Skin of body (tissue), 2 donors: ENCODE results near the gene DSC1. TPM values are rescaled to one million over a fixed set of nuclear protein-coding genes. Genes with fewer than 3 reads are reported as not detected.

Experiments used
- DNase-seq: peaks from one replicate; lab custom pipeline; 2025; lab: John Stamatoyannopoulos, UW
- total RNA-seq: library from RNA; depleted of rRNA; stranded (reverse); fragments of >200 nt; gene quantifications from one replicate; pipeline ENCODE4 v1.2.3, GENCODE V29; 2014

The DSC1 gene
- total RNA-seq, 1 donor from 2014 or later: 150 TPM

DNA sequence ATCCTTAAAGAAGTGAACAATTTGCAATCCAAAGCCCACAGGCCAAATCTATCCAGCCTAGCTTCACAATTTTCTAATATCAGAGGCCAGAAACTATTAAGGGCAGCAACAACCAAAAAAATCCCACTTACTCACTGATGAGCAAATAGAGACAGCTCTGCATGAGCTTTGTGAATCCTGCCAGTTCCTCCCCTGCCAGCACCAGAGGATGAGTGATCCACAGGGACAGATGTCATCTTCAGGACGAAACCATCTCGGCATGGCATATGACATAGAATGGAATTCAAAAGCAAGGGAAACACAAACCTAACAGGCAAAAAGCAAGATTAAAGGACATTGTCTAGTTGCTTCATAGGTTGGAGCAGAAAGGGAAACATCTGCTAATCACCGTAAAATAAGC, 58.2 kb downstream of the DSC1 start:
- no peak for DNase-seq

- DNase-seq: no peak
Measured at GRCh38 chr18:31103423-31103822, 59.2 kb downstream of the DSC1 start.

DNA sequence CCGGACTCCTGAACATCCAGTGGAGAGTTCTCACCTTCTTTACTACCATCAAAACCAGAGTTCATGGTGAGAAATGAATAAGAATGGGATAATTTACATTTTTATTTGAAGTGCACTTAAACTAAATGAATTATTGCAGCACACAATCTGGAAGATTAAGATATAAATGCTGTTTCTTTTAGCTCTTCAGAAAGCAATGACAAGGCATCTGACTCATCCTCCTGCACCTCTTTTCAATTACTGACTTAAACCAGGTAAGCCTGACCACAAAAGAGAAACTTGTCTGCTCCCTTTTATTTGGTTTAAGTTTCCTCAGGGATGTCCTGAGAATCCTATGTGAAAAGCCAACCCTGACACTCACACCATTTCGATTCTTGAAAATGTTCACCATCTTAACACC, 59.7 kb downstream of the DSC1 start:
- no peak for DNase-seq

- DNase-seq: no peak
Measured at GRCh38 chr18:31102025-31102684, 60.5 kb downstream of the DSC1 start, which contains the start of gene DSC2. Gene DSC2, minus strand, starts transcription at chr18:31102421. Its CDS starts 450 bp downstream, at chr18:31101971.

DNA sequence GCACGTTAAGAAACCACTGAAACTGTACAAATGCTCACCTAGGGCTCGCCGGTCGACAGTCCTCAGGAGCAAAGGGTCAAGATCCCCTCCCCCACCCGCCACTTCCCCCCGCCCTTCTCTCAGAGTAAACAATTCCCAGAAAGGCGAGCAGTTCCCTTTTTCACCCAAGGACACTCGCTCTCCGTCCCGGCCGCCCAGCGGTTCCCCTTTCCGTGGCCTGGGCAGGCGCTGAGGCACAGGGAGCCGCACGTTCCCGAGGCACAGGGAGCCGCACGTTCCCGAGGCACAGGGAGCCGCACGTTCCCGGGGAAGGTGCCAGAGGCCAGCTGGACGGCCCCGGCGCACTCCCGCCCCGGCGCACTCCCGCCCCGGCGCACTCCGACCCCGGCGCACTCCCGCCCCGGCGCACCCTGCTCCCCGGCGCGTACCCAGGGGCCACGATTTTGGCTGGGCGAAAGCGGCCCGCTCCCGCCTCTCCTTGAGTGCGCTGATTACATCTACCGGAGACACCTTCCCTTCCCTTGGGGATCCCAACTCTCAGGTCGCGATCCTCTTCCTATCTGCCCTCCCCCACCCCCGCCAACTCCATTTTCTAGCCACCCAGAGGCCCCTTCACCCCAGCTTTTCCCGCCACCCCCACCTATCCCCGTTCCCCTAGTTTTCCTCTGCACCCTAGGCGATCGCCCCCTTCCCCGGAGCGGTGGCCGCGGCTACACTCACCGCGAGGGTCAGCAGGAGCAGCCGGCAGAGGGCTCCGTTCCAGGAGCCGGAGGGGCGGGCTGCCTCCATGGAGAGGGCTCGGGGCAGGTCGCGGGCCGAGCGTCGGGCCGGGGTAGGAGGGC, 61.3 kb downstream of the DSC1 start:
- no peak for DNase-seq

DNA sequence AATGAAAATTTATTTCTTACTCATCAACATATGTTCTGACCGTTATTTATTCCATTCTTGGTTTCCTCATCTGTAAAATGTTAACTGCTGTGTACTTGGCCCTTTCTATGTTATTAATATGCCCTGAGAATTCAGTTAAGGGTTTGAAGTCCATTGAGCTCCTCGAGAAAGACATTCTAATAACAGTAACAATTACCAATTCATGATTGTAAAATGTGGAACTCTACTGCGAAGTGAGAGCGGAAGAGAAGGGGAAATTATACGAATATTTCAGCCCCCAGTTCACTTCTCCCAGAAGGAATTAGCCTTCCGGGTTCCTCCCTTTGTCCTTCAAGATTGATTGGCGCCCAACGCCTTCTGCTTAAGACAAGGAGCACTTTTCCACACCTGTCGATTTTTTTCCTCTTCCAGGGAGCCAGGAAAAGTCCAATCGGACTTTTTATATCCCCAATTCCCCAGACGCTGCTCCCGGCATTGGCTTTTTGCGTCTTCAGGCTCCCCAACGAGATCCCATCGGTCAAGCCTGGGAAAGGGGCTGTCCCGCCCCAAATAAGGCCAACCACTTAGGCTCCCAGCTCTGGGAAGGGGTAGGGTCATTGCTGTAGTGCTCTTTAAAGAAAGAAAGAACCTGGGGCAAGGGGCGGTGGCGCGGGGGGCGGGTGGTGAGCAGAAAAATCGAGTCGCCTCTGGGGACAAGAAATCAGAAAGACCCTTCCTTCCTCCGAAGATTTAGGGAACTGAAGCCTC, 62.0 kb downstream of the DSC1 start:
- no peak for DNase-seq

GRCh38 chr18:31099450-31100230, 63.0 kb downstream of the DSC1 start:
- DNase-seq: no peak

DNA sequence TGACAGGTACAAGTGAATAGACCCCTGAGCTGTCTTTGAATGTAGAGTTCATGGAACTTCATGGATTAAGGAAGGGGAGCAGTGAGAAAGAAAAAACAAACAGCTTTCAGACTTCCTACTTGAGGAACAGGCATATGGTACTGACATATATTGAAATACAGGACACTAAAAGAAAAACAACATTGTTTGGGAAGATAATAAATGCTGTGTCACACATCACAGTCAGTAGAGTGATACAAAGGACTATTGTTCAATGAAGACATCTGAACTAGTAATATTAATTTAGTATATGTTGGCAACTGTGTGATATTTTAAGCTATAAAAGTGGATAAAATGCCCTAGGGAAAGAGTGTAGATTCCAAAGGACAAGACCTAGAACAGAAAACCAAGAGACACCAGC, 63.8 kb downstream of the DSC1 start:
- no peak for DNase-seq

- no peak for DNase-seq
Measured at GRCh38 chr18:31097666-31098065, 65.0 kb downstream of the DSC1 start.

GRCh38 chr18:31093880-31094279, 68.8 kb downstream of the DSC1 start:
- DNase-seq: no peak

DNA sequence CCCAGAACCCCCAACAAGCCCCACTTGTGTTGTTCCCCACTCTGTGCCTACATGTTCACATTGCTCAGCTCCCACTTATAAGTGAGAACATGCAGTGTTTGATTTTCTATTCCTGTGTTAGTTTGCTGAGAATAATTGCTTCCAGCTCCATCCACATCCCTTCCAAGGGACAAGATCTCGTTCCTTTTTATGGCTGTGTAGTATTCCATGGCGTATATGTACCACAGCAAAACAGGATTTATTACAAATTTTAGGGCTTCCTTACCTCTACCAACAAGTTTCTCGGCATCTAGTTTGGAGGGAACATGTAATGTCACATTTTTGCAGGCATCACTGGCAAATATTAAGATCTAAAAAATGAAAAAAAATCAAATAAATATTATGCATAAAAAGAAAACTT, 69.4 kb downstream of the DSC1 start:
- no peak for DNase-seq

DNA sequence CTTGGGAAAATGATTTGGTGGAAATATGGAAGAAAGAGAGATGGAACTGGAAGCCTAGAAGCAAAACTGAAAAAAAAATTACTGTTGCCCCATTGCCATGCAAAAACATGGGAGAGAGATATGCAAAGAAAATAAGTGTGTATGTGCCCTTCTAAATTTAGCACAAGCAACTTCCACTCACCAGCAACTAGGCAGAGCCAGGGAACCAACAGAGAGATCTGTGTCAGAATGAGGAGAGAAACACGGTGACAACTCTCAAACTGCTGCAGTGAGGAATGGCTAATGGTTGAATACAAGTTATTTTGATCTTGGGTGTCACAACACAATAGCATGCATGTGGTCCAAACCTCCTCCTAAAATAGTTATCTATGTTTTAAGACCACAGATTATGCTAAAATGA, 71.3 kb downstream of the DSC1 start:
- no peak for DNase-seq

DNA sequence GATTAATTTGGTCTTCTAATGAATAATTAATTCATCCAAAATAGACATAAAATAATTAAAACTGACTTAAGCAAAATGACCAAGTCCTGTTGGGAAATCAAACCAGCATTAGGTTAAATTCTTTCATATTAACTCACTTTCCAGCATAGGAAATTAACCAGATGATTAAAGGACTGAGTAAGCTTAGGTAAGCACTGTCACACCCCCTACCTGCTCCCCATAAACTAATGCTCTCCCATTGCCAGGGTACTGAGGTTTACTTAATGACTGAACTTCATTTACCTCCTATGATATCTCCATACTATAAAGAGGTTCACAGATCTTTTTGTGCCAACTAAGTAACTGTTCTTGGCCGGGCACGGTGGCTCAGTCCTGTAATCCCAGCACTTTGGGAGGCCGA, 74.1 kb downstream of the DSC1 start:
- DNase-seq: no peak

DNA sequence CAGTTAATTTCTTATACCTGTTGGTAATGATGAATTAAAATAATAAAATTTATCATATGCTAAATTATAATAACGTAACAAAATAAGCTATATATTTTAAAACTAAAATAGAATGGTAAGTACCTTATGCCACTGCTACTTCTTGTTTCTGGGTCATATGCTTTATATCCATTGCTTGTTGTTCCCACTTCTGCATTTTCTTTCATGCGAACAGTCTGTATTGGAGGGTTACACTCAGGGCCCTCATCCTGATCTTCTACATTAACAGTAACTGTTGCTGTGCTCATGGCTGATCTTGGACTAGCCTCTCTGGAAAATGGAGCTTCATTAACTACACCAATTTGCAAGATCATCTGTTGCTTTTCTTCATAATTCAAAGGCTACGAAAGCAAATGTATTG, 82.7 kb downstream of the DSC1 start:
- no peak for DNase-seq

Other genes with a start within 250 kb of the DSC1 start
- gene DSC3, start 120.1 kb downstream of the DSC1 start, total RNA-seq: 226 TPM
- gene DSC2, start 60.4 kb downstream of the DSC1 start, total RNA-seq: 36.4 TPM
- gene DSG1, start 155.3 kb upstream of the DSC1 start, total RNA-seq: 260 TPM
- gene DSG4, start 213.9 kb upstream of the DSC1 start, total RNA-seq: 12.5 TPM